ENCODE data around the gene DACH1.
"Not testable (repeated sequence)": the region's sequence is repeated elsewhere in the genome, so short reads cannot be mapped to it uniquely, and the experiment has no call there.

The DACH1 gene

DNA sequence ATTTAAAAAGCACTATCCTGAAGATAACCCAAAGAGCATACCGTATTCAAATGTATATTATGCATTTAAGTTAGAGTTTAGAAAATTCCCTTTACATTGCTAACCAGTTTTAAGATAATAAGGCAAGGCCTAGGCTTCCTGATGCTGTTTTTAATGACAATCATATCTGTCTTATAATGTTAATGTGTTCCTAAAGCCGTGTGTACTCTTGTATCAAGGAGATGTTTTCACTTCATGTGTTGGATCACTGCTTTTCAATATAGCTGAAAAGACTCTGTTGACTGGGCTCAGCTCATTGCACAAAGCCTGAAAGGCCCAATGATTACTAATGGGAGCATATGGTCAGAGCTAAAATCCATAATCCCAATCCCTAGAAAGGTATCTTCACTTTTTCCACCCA, 81.6 kb downstream of the DACH1 start:
- DNase-seq (ENCODE audit: low read depth in 2 of 3, low spot score in 2 of 3), result no peak

DNA sequence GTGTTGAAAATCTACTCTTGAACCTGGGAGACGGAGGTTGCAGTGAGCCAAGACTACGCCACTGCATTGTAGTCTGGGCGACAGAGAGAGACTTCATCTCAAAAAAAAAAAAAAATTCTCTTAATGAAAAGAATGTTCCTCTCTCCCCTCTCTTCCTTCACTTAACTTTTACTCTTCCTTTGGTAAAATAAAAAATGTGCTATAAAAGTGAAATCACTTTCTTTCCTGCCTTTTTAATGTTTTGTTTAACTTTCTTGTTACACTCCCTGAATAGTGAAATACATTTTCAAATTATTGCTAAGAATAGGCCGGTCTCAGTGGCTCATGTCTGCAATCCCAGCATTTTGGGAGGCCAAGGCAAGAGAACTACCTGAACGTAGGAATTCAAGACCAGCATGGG, 86.5 kb downstream of the DACH1 start:
- DNase-seq (ENCODE audit: low read depth in 2 of 3, low spot score in 2 of 3), result no peak

DNA sequence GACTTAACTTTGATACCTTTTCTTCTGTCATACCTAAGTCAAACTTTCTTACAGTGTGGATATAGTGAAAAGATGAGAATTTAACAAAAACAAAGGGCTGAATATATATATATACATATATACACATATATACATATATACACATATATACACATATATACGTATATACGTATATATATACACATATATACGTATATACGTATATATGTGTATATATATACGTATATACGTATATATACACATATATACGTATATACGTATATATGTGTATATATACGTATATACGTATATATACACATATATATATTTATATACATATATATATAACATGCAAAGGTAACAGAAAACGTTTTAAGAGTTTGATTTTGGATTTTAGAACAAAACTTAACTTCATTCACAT, 88.0 kb downstream of the DACH1 start:
- not testable (repeated sequence) for DNase-seq (ENCODE audit: low read depth in 2 of 3, low spot score in 2 of 3)

DNA sequence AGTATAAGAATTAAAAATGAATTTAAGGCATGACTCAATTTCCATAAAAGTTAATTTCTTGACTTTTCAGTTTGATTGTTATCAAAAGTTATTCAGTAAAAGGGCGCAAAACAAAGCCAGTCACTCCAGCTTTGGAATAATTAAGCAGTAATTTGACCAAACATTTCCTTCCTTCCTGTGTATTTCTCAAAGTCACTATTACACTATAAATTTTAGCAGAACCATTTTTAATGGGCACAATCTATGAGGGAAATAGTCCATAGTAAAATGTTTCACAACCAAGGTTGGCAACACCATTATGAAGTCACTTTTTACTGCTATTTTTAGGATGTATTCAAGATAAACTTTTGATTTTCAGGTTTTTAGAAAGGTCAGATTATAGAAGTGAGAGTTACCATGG, 91.0 kb downstream of the DACH1 start:
- no peak for DNase-seq (ENCODE audit: low read depth in 2 of 3, low spot score in 2 of 3)

DNA sequence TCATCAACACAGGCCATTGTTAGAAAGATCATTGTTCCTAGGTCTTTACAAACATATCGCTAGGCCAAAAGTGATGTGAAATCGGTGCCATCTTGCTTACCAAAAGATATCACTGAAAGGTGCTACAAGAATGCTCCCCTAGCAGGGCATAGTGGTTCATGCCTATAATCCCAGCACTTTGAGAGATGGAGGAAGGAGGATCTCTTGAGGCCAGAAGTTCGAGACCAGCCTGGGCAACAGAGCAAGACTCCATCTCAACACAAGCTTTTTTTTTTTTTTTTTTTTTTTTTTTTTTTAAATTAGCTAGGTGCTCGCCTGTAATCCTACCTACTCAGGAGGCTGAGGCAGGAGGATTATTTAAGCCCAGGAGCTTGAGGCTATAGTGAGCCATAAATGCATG, 92.1 kb downstream of the DACH1 start:
- no peak for DNase-seq (ENCODE audit: low read depth in 2 of 3, low spot score in 2 of 3)

DNA sequence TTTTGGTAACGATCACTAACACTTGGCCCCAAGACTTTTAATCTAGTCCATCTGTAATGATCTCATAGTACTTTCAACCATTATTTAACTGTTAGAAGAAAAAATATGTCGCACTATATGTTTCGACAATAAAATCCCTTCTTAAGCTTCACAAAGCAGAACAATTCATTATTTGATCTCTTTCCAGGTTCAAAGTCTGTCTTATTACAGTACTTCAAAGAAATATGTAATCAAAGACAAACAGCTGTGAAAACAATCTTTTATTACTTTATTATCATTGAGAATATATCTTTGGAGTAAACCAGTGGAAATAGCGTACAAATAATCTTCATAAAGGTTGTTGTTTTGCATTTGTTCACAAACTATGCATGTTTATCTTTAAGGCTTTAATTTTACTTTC, 93.5 kb downstream of the DACH1 start:
- DNase-seq (ENCODE audit: low read depth in 2 of 3, low spot score in 2 of 3), result no peak

DNA sequence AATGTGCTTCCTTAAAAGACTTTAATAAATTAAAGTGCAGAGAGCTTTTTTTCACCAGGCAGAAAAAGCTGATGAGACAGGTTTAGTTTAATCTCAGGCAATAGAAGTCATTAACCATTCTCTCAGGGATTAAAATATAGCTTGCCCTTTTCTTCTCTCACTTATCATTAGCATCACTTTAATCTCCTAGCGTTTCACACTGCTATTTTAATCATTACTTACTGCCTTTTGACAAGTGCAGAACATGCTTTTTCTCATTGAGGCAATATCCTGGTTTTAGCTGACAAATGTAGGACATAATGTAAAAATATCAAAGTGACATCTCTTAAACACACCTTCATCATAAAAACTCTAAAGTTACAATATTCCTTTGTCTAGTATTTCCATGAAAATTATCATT, 94.6 kb downstream of the DACH1 start:
- no peak for DNase-seq (ENCODE audit: low read depth in 2 of 3, low spot score in 2 of 3)

DNA sequence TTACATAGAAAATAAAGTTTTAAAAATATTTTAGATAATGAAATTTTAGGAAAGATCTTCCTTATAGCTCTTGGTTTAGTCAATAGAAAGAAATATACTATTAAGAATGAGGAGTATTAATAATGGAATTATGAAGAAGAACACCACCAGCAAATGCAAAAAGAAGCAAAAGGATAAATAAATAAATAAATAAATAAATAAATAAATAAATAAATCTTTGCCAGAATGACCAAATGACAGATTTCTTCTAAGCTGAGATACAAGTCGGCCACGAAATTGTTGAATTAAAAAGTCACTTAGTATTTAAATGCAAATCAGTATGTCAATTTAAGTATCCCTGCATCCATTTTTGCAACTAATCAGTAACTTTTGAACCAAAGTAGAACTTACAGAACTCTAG, 95.9 kb downstream of the DACH1 start:
- DNase-seq (ENCODE audit: low read depth in 2 of 3, low spot score in 2 of 3), result no peak

DNA sequence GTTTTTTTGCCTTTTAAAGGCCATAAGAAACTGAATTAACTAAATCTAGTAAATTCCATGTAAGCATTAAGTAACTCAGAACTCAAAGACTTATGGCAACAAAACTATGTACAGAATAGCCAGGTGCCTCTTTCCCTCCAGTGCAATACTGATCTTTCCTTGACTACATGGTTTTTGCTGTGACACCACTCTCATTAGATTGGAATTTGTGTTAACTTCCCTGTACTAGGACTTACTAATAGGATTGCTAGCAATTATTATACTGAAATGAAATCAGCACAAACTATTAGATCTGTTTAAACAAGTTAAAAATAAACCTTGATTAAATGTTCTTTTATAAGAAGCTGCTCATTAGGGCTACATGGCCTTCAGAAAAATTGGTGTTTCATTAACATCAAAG, 96.3 kb downstream of the DACH1 start:
- DNase-seq (ENCODE audit: low read depth in 2 of 3, low spot score in 2 of 3), result no peak

DNA sequence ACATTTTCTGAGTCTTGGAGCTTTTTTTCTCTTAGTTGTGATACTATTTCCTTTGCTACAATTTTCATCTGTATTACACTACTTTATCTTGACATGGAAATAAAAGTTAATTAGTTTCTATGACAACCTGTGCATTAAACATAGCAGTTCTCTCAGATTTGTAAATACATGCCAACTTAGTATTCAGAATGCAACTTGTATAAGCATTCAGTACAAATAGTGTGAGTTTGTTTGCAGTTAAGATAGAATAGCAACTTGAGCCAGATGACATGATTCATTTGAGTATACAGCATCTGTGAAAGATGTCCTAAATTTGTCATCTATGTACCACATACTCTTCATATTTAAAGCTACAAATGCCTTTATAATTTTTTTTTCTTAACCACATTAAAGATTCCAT, 98.1 kb downstream of the DACH1 start:
- DNase-seq (ENCODE audit: low read depth in 2 of 3, low spot score in 2 of 3), result no peak

DNA sequence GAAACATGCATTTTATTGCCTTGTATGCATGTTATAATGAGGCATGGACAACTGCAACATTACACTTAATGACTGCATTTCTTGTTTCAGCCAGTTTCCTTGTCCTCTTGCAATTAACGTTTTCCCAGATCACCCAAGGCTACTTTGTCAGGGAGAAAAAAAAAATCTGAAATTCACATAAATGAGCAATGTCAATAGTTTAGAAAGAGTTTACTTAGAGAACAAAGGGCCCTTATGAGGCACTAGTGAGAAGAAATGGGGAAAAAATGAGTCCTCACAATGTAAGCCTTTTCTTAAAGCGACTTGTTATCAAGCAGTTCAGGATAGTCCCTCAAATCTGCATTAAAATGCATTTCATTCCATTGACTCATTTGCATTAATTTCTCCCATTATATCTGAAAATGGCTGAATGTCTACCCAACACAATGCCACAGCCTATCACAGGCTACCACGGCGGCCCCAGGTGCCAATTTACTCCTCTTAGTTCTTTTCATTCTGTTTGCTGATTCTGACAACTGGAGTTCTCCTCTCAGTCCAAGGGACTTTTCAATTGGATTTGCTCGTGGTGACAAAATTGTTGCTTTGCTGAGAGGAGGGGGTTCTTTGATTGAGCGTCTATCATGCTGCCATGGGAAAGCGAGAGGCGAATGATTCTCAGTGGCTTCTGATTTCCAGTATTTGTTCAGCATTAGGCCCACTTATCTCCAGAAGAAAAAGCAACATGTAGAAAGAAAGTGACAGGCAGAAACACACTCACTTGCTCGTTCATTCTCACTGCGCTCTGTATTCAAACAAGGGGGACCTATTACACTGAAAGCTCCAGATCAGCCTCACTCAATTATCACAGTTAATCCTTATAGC, 107.1 kb downstream of the DACH1 start:
- no peak for DNase-seq (ENCODE audit: low read depth in 2 of 3, low spot score in 2 of 3)

DNA sequence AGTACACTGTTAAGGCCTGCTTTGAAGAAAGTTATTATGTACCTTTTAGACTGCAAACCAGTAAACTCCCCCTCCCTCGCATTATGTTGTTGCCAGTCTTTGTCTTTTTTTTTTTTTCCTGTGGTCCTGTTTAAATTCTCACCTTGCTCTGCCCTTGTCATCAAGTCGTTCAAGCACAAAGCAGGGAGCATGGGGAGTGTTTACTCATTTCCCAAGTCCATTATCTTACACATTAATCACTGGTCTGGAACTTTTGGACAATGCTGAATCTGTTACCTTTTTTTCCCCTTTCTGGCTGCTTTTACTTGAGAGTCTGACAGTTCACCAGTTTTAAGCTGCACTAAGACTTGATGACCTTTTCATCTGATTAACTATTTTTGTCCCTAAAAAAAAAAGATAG, 108.2 kb downstream of the DACH1 start:
- no peak for DNase-seq (ENCODE audit: low read depth in 2 of 3, low spot score in 2 of 3)

DNA sequence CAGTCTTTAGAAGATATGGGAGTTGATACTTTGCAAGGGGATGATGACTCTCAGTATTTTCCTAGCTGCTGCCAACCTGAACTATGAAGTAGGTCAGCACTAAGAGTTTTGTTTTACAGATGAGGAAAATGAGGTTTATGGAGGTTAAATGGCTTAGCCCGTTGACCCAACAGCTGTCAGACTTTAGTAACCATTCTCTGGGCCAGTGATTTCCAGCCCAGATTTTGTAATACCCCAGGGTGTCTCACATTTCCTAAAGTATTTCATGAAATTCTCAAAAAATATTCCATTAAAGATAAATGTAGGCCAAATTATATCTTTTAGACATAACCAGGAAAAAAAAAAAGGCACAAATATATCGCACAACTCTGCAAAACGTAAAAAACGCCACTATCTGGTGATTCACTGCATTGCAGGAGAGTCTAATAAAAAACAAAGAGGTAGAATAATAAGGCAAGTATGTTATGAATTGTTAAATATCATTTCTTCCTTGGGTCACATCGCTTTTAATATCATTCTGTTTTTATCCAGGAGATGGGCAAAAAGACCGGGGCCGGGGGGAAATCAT, 112.5 kb downstream of the DACH1 start:
- no peak for DNase-seq (ENCODE audit: low read depth in 2 of 3, low spot score in 2 of 3)

DNA sequence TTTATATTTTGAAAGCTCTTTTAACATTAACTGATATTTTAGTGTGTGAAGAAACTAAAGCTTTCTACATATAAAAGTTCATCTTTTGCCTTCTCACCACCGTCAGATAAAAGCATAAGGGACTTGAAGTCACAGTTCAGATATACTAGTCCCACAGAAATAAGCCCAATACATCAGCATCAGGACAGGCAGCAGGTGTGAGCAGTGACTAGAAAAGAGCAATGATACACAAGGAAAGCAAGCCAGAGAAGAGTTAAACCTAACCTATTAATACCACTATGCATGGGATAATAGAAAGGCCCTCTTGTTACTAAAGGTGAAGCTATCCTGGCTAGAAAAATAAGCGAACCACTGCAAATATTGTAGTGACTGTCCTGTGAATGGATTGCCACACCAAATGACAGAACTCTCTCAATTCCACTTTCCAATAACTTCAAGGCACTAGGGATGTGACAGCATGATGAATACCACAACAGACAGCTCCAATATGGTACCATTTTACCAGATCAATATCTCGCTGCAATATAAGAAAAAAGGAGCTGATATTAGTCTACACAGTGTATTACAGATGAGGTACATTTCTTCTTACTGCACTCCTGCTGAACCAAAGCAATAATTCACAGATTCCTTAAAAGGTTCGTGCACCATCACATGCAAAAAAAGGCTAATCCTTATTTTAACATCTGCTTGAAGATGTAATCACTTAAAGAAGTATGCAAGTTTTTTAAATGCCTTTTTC, 114.1 kb downstream of the DACH1 start:
- DNase-seq (ENCODE audit: low read depth in 2 of 3, low spot score in 2 of 3), result no peak

DNA sequence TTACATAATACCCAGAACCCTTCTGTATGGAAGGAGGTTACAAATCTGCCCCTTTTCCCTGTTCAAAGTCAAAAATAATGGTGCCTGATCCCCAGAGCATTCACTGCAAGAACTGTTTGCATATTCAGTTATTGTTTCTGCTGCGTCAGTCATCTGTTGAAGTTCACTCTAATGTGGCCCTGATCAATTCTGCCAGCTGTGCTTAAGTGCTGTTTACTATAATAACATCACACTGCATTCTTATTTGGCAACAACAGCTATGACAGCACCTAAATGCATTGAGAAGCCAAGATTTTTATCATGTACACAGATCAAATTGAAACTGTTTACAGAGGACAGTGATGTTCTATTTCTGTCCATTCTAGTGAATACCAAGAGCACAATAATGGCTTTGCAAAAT, 115.9 kb downstream of the DACH1 start:
- no peak for DNase-seq (ENCODE audit: low read depth in 2 of 3, low spot score in 2 of 3)

DNA sequence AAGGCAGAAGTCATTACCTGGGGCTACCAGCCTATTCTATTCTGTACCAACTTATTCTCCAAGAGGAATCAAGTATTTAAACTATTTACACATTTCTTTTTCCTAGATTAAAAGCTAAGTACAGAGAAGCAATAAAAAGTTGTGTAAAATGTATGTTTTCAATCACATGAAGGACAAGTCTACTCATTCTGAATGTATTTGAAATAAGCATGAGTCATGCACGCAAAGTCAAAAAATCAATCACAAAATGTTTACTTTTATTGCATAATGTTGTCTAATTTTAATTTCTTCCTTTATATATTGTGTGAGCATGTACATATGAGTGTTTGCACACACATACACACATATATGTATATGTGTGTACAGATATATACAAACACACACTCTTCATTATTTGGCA, 136.7 kb downstream of the DACH1 start:
- DNase-seq (ENCODE audit: low read depth in 2 of 3, low spot score in 2 of 3), result no peak

DNA sequence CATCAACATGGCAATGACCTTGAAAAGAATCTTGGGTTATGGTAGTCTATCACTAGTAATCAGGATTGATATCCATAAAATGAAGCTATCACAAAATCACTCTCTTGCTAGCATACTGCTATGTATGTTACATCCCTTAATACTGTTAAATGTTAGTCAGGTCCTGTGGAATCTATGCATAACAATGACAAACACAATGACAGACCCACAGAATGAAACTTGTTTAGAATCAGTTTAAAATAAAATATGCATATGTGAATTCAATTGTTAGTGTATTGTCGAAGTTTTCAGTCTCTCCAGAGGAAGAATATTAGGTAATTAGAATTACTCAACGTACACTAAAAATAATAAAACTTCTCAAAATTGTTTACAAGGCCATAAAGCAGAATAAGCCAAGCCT, 137.6 kb downstream of the DACH1 start:
- no peak for DNase-seq (ENCODE audit: low read depth in 2 of 3, low spot score in 2 of 3)

DNA sequence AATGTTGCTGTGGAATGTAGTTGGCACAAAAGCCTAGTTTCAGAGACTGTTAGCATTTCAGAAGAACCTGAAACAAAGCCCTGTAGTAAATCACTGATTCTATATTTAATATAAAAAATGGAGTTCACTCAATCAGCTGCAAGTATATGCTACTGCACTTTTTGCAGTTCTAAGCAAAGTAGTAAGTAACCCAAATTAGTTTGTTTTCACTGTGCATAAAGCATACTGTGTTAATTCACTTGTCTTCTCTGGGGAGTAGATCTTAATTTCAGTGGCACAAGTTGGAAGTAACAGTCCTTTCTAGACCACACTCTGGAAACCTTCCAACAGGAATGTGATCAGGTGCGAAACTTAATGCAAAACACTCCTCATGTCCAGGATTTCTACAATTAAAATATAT, 139.3 kb downstream of the DACH1 start:
- DNase-seq (ENCODE audit: low read depth in 2 of 3, low spot score in 2 of 3), result no peak

DNA sequence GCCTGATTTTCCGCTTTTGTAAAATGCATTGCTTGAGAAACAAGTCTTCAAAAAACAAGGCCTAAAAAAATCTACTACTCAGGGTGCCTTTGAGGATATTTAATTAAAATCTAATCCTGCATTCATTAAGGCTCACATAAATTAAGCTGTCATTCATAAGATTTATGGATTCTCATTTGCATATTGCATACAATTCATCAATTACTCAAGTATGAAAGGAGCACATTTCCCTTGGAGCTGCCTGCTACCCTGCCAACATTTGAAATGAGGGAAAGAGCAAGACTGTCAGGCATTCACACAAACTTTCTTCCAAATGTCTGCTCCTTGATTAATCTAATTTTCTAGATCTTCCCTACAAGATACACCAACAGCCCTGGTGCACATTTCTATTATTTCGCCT, 140.0 kb downstream of the DACH1 start:
- no peak for DNase-seq (ENCODE audit: low read depth in 2 of 3, low spot score in 2 of 3)

DNA sequence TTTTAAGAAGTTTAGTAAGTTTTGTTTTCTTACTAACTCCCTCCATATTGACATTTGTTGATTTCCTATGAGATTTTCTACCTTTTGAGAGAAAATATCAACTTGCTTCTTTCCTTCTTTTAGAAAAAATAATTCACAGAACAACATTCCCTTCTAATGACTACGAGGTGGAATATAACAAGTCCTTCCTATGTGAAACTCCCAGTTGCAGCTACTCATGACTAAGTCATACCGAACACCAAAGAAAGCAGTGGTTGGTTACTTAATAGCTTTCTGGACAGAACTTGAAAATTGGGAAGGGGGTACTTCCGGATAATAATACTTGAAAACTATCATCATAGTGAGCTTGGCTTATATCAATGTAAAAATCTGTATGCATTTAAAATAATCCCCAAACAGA, 144.8 kb downstream of the DACH1 start:
- no peak for DNase-seq (ENCODE audit: low read depth in 2 of 3, low spot score in 2 of 3)

DNA sequence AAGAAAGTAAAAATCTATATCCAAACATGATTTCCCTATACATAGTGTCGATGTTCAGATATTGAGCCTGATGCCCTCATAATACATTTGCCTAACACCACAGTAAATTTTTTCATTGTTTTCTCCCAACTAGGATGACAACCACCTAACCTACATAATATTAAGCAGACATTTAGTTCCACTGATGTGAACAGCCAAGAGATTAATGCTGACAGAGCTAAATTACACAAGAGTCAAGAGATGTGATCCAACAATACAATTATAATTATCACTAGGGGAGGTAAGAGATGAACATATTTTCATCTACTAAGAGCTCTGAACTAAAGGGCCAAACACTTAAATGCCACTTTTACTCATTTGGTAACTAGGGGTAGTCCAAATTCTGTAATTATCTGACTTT, 145.9 kb downstream of the DACH1 start:
- DNase-seq (ENCODE audit: low read depth in 2 of 3, low spot score in 2 of 3), result no peak

DNA sequence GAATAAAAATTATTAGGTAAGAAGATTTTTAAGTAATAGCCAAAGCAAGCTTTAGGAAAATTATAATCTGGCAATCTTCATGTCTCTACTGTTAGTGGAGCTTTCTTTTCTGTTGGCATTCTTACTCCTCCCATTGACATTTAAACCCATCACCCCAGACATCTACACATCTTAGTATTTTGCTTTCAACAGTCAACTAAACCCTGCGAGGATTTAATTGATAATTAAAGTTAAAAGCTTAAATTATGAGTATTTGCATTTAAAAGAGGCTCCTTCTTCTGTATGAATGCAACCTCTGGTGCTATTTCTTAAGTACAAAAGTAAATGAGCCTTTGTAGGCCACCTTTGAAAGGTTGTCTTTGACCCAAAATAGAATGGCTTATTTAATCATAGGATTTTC, 148.1 kb downstream of the DACH1 start:
- DNase-seq (ENCODE audit: low read depth in 2 of 3, low spot score in 2 of 3), result no peak
